ENCODE measurements around the gene MREG. TPM values are rescaled to one million over a fixed set of nuclear protein-coding genes. Genes with fewer than 3 reads are reported as not detected.

Gene MREG
- total RNA-seq, 4 donors from 2014 or later, result 0.36 to 0.40 TPM; not detected in 2

DNA sequence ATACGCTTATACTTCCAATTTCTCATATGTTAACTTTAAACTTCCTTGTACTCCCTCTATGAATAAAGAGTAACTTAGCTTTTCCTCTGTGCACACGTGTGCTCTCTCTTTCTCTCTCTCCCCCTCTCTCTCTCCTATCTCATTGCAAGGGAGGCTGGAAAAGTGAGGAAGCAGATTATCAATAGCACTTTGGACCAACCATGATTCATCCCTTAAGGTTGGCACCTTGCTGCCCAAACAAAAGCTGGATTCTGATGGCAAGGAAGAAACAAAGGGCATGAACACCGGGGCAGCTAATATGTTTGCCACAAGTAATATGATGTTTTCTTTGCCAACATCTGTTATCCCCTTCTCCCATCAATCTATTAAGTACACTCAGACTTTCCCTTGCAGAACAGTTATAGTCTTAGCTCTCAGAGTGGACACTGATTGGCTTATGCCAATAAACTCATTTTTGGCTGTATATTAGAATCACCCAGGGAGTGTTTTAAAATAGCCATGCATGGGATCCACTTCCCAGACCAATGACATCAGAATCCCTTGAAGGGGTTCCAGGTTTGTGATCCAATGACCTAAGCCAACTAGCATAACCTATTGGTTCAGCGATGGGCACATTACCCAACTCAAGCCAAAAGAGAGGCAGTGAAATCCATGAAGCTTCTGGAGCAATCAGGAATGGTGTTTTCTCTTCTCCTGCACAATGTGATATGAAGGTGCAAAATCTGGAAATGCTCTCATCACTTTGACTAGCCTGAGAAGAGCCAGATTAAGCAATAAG, 60.3 kb downstream of the MREG start:
- Histone ChIP-seq H3K27me3 (no peaks in the 10 kb centered on the region), H3K27ac (no peak overlapping the region), H3K4me1 (no peaks in the 10 kb centered on the region), H3K36me3 (no peaks in the 10 kb centered on the region), H3K4me3 (no peak overlapping the region), H3K9me3 (no peaks in the 10 kb centered on the region)
- DNase-seq, result no peak
- ATAC-seq, result no peak
- TF ChIP-seq CTCF (IDR thresholded peaks at IDR 0.05 in 4 of 5, conservative IDR thresholded peaks at IDR 0.05 in 1 of 5), result no peak
- no peak for TF ChIP-seq POLR2A (IDR thresholded peaks at IDR 0.05)
- intact Hi-C loops (cut with DNase I; ENCODE audit: low total_unique reads) (no loop called here), in situ Hi-C loops (cut with MboI; ENCODE audit: low sequenced_read_pairs in 4 of 4) (no loop called here)

- no peaks in the 10 kb centered on the region for H3K27me3 ChIP-seq
- in situ Hi-C loops (cut with MboI; ENCODE audit: low sequenced_read_pairs in 4 of 4), result no loop called here
- H3K4me3 ChIP-seq, result no peak overlapping the region
- intact Hi-C loops (cut with DNase I; ENCODE audit: low total_unique reads), result no loop called here
- DNase-seq (no peak), ATAC-seq (no peak)
- H3K4me1 ChIP-seq, result no peaks in the 10 kb centered on the region
- H3K27ac ChIP-seq, result no peak overlapping the region
- no peaks in the 10 kb centered on the region for H3K36me3 ChIP-seq
- no peak for TF ChIP-seq CTCF (IDR thresholded peaks at IDR 0.05 in 4 of 5, conservative IDR thresholded peaks at IDR 0.05 in 1 of 5)
- no peaks in the 10 kb centered on the region for H3K9me3 ChIP-seq
These were observed 61.8 kb downstream of the MREG start for GRCh38 chr2:215951558-215951957.

- Histone ChIP-seq H3K27me3 (no peaks in the 10 kb centered on the region), H3K4me3 (no peak overlapping the region), H3K9me3 (no peaks in the 10 kb centered on the region), H3K36me3 (no peaks in the 10 kb centered on the region), H3K27ac (no peak overlapping the region), H3K4me1 (no peaks in the 10 kb centered on the region)
- in situ Hi-C loops (cut with MboI; ENCODE audit: low sequenced_read_pairs in 4 of 4), result no loop called here
- peak in 2 of 5 experiments; percentile 16 to 36 for TF ChIP-seq CTCF (IDR thresholded peaks at IDR 0.05 in 4 of 5, conservative IDR thresholded peaks at IDR 0.05 in 1 of 5)
- TF ChIP-seq POLR2A (IDR thresholded peaks at IDR 0.05), result no peak
- ATAC-seq (no peak), DNase-seq (no peak)
- intact Hi-C loops (cut with DNase I; ENCODE audit: low total_unique reads), result no loop called here
These were observed 63.4 kb downstream of the MREG start for GRCh38 chr2:215949991-215950404.

- intact Hi-C loops (cut with DNase I; ENCODE audit: low total_unique reads), result no loop called here
- in situ Hi-C loops (cut with MboI; ENCODE audit: low sequenced_read_pairs in 4 of 4), result no loop called here
These were observed 65.3 kb downstream of the MREG start for GRCh38 chr2:215948051-215948450.

More at GRCh38 chr2:215948051-215948450, 65.3 kb downstream of the MREG start:
- Histone ChIP-seq H3K9me3 (no peaks in the 10 kb centered on the region), H3K4me3 (no peak overlapping the region), H3K4me1 (no peaks in the 10 kb centered on the region), H3K27me3 (no peaks in the 10 kb centered on the region), H3K27ac (no peak overlapping the region), H3K36me3 (no peaks in the 10 kb centered on the region)
- DNase-seq, result no peak
- ATAC-seq, result no peak
- TF ChIP-seq CTCF (IDR thresholded peaks at IDR 0.05 in 4 of 5, conservative IDR thresholded peaks at IDR 0.05 in 1 of 5) (no peak), POLR2A (IDR thresholded peaks at IDR 0.05) (no peak)
